Hepatic stellate cell (primary cell): ENCODE data around the gene PRODH.
"Not testable (repeated sequence)": the region's sequence is repeated elsewhere in the genome, so short reads cannot be mapped to it uniquely, and the experiment has no call there.

Source experiments
- DNase-seq: peaks from one replicate; pipeline ENCODE4 v3.0.0; 2011; ENCODE audit warnings: low spot score

The PRODH gene

GRCh38 chr22:18935889-18936529 is at the start of gene PRODH:
Gene PRODH (minus strand): TSS chr22:18936293. CDS start chr22:18936287, 6 bp downstream.
- DNase-seq = no peak

GRCh38 chr22:18985780-18986179 is 49.7 kb upstream of the PRODH start:
- DNase-seq = no peak

GRCh38 chr22:18984564-18984963 is 48.5 kb upstream of the PRODH start:
- no peak for DNase-seq

GRCh38 chr22:18983120-18983651 is 47.1 kb upstream of the PRODH start:
- DNase-seq = no peak

GRCh38 chr22:18980829-18981228 is 44.7 kb upstream of the PRODH start:
- DNase-seq = no peak

- DNase-seq = no peak
These were observed 43.9 kb upstream of the PRODH start for GRCh38 chr22:18979957-18980356.

- no peak for DNase-seq
These were observed 42.4 kb upstream of the PRODH start for GRCh38 chr22:18978506-18978905.

- no peak for DNase-seq
These were observed 41.8 kb upstream of the PRODH start for GRCh38 chr22:18977824-18978425.

GRCh38 chr22:18976197-18976751 is 40.2 kb upstream of the PRODH start:
- DNase-seq = no peak

- DNase-seq = no peak
These were observed 39.5 kb upstream of the PRODH start for GRCh38 chr22:18975434-18976196.

- no peak for DNase-seq
These were observed 38.5 kb upstream of the PRODH start for GRCh38 chr22:18974477-18975180.

- DNase-seq = no peak
These were observed 37.4 kb upstream of the PRODH start for GRCh38 chr22:18973264-18974031.

- not testable (repeated sequence) for DNase-seq
These were observed 36.5 kb upstream of the PRODH start for GRCh38 chr22:18972591-18972990.

- not testable (repeated sequence) for DNase-seq
These were observed 35.9 kb upstream of the PRODH start for GRCh38 chr22:18972029-18972428.

- DNase-seq = no peak
These were observed 35.2 kb upstream of the PRODH start for GRCh38 chr22:18971321-18971751.

- DNase-seq = no peak
These were observed 34.8 kb upstream of the PRODH start for GRCh38 chr22:18970948-18971315.

- DNase-seq = peak; percentile 21
These were observed 34.3 kb upstream of the PRODH start for GRCh38 chr22:18970176-18970947.

- DNase-seq = not testable (repeated sequence)
These were observed 33.3 kb upstream of the PRODH start for GRCh38 chr22:18969158-18969942.

GRCh38 chr22:18968011-18968749 is 32.1 kb upstream of the PRODH start:
- peak; percentile 36 for DNase-seq
